Activated naive CD8-positive, alpha-beta T cell treated with anti-CD3 and anti-CD28 coated beads, Interleukin-2, amount 50 U/mL, for 16 hours (primary cell): Measurements from ENCODE around the gene BCO1.

Source experiments
- DNase-seq: peaks from one replicate; pipeline ENCODE4 v3.0.0-alpha.2; 2020; ENCODE audit warnings: low read depth, low spot score

The BCO1 gene

DNA sequence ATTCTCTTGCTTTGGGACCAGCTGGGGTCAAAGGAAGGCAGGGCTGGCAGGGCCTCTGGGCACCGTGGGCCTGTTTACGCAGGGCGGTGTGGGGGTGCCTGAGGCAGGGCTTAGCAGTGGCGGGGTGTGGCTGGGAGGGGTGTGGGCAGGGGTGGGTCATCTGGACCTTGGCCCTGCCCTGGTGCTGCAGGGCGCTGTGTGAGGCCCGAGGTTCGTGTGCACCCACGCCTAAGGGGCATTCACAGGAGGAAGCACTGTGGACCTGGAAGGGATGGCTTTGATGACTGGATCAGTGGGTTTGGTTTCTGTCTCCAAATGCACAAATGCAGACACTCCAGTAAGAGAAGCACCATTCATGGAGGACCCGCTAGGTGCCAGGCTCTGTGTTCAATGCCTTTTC lies 37.3 kb downstream of the BCO1 start:
- DNase-seq = no peak

DNA sequence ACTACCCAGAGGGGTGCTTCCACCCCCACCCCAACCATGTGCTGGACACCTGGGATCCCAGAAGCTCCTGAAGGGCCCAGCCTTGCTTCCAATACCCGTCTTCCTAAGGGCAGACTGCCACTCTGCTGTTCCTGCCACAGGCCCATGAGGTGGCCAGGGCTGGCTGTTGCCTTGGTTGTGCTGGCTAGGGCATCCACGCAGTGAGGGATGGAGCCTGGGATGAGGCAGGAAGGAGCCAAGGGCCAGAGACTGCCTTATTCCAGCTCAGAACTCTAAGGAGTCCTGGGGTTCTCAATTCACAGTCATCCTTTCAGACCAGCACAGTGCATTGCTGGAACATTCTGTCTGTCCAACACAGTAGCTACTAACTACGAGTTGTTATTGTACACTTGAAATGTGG lies 37.8 kb downstream of the BCO1 start:
- no peak for DNase-seq

DNA sequence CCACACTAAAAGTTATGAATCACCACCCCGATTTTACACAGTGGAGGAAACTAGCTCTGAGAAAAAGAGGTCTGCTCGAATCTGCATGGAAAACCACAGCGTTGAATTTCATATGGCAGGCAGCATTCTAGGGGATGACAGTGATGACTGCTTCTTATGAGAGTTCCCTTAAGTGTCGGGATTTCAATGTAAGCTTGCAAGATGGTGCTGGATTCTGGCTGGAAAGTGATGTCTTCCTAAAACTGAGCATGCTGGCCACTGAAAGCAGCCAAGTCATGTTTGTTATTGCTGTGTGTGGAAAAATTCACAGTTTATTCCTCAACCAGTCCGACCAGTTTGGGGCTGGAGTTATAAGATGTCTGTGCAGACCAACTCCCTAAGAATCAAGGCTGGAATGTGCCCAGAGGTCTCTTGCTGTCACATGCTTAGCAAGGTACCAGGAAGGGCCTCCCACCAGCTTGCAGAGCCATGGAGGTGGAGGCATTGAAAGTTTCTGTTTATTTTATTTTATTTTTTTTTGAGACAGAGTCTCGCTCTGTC lies 39.1 kb downstream of the BCO1 start:
- no peak for DNase-seq

DNA sequence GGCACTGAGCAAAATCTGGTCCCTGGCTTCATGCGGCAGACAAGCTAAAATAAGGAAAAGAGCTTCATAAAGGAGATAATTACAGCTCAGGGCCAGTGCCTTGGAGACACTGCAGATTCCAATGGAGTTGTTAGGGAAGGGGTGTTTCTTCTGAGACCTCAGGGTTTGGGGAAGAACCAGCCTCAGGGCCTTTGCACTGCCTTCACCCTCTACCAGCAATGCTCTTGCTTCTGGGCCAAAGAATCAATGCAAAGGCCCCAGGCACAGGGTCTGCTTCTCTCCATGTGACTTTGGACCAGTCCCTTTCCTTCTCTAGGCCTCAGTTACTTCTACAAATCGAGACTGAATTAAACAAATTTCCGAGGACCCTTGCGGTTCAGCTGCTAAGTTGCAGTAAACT lies 40.0 kb downstream of the BCO1 start:
- no peak for DNase-seq

DNA sequence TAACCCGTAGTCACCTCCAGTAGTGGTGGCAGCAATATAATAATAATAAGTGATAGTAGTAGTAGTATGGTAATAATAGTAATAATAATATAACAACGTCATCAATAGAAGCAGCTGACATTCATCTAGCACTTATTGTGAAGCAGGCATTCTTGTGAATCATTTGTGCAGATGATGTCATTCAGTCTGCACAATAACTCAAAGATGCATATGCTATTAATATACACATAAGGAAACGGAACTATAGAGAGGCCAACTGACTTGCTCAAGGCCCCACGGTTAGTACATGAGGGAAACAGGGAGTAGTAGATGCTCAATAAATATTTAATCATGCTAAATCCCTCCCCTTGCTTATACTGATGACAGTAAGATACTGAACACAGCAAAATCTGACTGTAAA lies 40.9 kb downstream of the BCO1 start:
- DNase-seq = no peak

DNA sequence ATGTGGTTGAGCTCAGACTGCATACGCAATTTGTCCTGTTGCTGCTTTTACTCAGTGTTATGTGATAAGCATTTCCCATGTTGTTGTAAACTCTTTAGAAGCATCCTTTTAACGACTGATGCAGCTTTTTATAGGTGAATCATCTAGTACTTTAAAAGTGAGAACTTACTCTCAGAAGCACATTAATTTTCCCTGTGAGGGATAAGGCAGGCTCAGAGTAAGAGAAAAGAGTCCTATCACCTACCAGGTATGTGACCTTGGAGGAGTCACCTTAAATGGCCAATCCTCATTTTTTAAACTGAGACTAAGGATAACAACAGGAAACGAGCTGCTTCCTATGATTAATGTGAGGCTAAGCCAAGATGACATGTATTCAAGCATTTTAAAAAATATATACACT lies 41.9 kb downstream of the BCO1 start:
- DNase-seq = no peak

DNA sequence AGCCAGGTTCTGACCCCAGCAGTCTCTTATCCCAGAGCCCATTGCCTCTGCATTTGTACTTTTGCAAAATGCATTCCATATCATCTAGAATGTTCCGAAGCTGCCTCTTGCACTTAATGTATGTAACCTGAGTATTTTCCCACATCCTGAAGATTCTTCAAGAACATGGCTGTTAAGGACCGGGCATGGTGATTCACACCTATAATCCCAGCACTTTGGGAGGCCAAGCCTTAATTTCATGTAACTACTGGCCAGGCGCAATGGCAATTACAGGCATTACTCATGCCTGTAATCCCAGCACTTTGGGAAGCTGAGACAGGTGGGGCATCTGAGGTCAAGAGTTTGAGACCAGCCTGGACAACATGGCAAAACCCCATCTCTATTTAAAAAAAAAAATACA lies 44.6 kb downstream of the BCO1 start:
- no peak for DNase-seq

DNA sequence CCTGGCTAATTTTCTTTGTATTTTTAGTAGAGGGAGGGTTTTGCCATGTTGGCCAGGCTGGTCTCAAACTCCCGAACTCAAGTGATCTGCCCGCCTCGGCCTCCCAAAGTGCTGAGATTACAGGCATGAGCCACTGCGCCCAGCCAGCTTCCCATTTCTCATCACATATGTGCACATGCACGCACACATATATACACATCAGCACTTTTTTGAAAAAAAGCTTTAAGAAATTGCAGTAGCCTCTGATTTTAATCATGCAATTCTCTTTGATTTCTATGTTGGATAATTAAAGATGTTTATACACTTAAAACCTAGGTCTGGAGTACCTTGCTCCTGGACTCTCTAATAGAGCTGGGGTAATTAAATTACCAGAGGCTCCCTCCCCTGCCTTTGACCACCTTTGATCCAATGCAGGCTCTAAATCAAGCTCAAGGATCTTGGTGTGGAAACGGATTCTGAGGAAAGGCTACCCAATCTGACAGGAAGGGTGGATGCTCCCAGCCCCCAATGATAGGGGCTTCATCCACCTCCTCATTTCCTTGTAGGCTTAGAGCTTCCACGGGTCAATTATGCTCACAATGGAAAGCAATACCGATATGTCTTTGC lies 46.6 kb downstream of the BCO1 start:
- DNase-seq = no peak

DNA sequence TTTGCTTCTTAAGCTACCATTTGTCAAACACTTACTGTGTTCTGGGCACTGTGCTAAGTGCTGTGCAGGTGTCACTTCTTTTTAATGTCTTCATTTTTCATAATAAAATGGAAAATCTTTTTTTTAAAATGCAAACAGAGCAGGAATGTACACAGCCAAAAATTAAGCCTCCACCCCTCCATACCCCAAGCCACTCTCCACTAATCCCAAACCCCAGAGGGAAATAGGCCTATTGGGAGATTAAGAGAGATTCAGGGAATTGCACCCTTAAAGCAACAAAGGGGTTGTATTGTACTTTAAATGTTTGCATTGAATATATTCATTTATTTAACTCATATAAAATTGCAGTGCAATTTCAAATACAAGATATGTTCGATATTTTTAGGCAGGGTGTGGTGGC lies 47.7 kb downstream of the BCO1 start:
- no peak for DNase-seq

DNA sequence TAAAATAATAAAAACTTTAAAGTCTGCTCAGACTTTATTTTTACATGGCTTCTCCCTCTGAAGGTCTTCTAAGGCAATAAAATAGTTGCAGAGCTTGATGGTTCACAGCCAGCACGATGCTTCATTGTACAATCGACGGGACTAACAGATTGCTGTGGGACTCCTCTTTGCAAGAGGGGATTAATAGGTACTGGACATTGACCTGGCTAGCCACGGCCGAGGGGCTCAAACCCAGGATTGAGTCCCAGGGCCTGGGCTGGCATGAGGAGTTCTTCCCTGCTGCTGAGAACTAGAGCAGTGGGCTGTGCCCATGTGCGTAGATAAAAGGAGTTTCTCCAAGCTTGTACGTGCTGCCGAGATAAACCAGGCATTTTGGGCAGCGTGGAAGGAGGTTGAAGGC lies 52.6 kb downstream of the BCO1 start:
- no peak for DNase-seq

DNA sequence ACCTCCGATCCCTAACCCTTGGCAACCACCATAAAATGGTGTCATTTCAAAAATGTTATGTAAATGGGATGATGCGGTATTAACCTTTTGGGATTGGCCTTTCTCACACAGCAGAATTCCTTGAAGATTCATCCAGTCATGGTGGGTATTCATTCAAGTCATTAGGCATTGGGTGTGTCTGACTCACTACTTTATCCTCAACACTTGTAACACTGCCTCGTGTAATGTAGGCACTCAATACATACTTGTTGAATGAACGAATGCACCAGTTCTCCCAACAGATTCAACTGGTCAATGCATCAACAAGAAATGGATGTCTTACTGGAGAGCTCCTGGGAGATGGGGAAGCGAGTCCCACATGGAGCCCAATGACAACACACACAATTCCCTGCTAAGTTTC lies 54.4 kb downstream of the BCO1 start:
- DNase-seq = no peak

DNA sequence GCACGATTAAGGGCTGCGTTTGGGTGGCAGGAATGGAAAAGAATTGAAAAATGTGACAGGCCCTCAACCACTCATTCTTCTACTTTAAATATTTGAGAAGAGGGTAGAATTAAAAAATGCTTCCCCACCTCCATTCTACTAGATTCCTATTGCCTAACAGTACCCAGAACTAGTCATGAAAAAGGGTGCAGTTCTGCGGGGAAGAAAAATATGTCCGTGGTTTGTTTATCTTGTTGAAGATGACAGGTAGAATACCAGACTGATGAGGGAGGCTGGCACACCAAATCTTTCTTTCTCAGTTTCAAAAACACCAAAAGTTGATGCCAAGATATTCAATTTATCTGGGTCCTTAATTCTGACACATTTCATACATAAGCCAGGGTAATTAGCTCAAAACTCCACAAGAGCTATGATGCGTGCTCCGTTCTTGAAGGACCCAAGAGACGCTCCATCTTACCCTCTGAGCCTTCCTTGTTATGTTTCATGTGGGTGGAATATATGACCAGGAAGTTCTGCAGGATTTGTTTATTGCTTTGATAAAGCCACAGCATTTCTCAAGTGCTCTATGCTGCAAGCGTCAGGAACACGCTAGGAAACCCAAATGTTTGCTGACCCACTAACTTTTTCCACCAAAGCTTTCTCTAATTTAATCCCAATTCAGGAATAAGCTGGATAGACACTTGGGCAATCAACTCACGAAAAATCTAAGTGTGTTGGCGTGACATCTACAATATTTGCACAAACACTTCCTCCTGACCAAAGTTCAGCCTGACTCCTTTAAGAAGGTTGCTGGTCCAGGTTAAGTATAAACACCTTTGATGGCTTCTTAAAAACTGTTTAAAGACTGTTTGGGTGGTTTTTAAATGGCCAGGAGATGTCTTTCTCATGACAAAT lies 55.7 kb downstream of the BCO1 start:
- no peak for DNase-seq

DNA sequence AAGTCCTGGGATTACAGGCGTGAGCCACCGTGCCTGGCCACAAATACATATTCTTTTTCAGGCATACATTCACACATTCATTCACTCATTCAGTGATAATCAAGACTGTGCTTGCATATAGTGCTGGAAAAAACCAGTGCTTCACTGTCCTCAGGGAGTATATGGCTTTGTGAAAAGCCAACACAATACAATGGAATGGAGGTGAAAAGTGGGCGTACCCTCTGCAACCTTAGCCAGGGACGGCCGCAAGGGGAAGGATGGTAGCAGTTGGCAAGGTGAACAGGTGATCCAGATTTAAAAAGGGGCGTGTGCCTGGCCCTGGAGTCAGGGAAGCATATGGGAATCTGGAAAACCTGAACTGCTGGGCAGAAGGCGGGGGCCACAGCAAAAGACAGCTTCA lies 58.1 kb downstream of the BCO1 start:
- no peak for DNase-seq

DNA sequence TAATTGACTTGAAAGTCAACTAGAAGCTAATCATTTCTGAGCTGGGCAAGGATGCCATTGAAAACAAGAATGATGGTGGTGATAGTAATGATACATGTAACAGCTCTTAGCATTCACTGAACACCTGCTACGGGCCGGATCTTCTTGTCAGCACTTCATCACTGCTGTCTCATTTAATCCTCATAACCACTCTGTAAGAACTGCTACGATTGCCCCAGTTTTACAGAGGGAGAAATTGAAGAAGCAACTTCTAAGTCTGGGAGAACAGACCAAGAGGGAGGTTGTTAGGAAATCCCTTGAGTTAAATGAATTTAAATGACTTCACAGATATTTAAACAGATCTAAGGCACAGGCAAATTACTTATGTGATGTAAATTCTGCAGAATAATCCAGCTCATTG lies 69.3 kb downstream of the BCO1 start:
- no peak for DNase-seq

DNA sequence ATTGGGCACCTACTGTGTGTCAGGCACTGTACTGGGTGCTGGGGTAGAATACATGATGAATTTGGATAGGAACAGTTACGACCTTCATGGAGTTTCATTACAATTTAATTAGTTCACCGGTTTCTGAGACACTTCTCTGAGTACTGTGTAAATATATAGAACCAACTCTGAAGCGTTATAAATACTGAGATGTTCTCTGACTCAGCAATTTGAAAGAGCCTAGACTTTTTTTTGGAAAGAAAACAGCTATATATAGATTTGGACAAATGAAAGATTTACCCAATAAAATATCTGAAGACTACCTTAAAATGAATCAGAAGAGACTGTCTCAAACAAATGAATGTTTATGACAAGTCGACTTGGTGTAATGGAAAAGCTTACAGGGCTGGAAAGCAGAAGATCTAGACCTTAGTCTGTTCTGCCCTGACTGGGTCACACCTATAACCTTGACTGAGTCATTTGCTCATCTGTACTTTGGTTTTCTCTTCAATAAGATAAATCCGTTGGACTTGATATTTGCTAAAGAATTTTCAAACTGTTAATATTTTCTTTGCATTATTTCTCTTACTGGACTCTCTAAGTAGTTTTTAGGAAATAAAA lies 71.7 kb downstream of the BCO1 start:
- no peak for DNase-seq

DNA sequence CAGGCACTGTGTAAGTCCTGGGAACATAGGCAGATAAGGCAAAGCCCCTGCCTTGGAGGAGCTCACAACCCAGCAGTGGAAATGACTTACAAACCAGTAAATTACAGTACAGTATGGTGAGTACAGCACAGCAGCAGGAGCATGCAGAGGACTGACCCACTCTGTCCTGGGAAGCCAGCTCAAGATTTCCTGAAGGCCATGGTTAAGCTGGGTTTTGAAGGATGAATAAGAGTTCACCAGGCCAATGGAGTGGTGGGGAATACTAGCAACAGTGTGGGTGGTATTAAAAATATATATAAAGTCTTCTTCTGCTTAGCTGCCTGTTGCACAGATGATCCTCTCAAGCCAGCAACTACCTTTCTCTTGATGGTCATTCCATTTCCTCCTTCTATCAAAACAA lies 73.3 kb downstream of the BCO1 start:
- DNase-seq = no peak

DNA sequence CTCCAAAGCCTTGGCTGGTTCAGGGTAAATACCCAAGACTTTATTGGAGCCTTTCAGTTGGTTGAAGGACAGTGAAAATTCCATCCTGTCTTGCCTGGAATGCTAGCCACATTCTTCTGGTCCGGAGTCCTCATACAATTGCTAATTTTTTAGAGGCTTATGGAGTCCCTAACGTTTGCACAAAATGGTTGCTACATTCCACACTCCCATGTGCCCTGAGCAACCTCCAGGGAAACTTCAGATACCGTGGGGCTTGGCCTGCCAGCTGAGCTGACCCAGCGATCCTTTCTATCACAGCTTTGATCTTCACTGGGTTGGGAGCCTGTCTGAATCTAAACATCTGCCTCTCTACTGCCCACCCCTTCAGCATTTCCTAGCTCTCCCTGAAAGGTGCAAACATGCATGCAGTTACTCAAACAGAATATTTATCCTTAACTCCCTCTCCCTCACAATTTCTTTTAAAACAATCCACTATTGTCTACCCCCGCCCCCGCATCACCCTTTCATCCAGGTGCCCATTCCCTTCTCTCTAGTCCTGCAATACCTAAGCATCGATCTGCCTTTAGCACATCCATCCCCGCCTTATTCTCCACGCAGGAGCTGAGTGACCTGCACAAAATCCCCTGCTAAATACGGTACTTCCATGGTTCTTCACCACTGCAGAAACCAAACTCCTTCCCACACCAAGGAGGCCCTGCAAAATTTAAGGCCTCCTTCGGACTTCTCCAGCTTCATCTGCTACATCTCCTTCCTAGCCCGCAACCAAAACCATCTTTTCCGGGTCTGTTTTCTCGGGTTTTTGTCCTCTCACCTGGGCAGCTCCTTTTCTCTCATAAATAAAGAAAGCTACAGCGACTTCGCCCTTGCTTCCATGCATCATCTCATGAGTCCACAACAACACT lies 75.5 kb downstream of the BCO1 start:
- no peak for DNase-seq

DNA sequence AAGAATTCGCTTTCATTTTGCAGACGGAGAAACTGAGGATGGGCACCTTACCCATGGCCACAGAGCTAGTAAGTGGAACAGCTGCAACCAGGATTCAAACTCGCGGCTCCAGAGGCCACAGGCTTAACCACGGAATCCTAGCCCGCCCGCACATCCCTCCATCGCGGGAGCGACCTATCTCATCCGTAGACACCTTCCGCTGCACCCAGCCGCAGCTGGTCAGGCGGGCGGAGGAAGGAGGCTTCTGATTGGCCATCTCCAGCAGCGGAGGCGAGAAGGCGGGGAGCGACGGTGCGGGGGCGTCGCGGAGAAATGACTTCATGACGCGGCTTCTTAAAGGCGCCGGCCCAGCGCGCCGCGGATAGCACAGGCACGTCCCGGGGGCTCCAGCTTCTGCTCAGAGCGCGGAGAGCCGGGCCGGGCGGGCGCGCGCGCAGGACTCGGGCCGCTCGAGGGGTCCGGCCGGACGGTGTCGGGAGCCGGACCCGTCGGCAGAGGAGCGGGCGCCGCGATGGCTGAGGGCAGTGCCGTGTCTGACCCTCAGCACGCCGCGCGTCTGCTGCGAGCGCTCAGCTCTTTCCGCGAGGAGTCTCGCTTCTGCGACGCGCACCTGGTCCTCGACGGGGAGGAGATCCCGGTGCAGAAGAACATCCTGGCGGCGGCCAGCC lies 76.2 kb downstream of the BCO1 start, which contains the start of gene GAN:
GAN (plus strand) TSS at position 360 of the 668 bp plus-strand sequence; CDS start at position 512, 152 bp downstream.
- peak; percentile 84 for DNase-seq

DNA sequence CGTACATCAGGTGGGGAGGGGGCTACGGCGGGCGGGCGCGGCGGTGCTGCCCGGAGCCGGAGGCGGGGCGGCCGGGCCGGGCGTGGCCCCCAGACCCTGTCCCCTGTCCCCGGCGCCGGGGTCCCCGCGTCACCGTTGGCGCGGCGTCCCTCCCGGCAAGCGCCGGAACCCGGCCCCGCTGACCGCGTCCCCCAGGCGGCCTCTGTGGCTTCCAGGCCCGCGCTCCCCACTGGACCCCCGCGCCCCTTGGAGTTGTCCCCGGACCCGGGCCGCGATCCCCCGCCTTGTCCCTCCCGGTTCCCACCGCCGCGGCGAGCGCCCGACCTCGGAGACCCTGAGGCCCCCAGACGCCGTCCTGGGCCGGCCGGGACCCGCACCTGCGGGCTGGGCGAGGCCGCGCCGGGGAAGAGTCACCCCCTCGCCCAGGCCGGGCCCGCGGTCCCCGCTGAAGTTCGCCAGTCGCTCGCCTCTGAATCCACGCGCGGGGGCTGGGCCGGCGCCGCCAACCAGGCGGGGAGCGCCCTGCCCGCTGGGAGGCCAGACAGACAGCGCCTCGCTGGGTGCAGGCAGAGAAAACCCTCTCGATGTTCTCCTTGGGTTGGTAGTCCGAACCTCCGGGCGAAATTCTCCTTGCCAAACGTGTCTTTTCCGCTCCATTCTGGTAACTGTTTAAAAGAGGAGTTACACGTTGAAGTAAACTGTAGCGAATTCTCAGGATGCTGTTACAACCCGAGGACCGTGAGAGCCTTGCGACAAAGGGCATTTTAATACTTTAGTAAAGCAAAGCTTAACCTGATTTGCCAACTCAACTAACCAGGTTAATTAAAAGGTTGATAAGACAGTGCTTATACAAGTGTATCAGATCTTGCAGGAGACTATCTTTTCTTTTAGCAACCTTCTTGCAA lies 77.0 kb downstream of the BCO1 start:
- no peak for DNase-seq

DNA sequence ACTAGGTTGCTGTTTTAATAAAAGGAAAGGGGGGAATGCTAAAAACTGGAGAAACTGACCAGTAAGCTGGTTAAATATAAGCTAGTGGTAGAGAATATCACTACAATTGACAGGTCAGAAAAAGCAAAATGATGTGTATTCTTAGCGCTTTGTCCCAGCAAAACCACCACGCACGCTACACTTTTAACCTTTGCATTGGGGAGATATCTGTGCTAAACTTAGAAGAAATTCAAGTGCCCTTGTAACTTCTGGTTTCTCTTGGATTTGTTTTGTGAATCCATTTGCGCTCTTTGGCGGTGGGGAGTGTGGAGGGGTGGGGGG lies 77.6 kb downstream of the BCO1 start:
- no peak for DNase-seq
